Measurements from ENCODE around the gene ACD.

ACD gene

DNA sequence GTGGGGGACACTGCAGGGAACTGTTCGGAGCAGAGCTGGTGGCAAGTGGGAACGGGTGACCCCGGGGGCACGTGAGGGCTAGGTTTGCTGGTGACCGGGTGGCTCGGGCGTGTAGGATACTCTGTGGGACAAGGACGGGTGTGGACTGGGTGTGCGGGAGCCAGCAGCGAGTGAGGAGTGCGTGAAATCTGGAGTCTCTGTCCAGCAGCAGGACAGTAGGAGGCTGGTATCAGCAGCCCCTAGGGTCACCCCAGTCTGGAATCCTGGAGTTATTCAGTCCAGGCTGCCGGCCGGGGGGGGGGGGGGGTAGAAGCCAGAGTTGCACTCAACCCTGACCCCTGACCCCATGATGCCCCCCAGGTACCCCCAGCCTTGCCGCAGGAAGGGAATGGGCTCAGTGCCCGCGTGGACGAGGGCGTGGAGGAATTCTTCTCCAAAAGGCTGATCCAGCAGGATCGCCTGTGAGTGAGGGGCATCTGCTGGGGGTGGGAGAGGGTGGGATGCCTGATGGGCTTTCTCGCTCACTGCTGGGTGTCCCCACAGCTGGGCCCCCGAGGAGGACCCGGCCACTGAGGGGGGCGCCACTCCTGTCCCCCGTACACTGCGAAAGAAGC lies 6.2 kb downstream of the ACD start:
- H3K4me3 ChIP-seq (ENCODE audit: insufficient read depth, low read depth, low read length) = peak overlapping the region; percentile 30
- H3K27me3 ChIP-seq (ENCODE audit: control insufficient read depth, insufficient read depth, low read length, poor library complexity, severe bottlenecking) = peaks cover 32% of the 10 kb centered on the region
- no peaks in the 10 kb centered on the region for H3K36me3 ChIP-seq (ENCODE audit: control insufficient read depth, insufficient read depth, low read length)
- H3K4me1 ChIP-seq (ENCODE audit: control insufficient read depth, insufficient read depth, low read length) = peaks cover 3% of the 10 kb centered on the region
- WGBS, 2 experiments = 61 to 63% methylated on average over 25 of the region's 25 CpGs
- no peak overlapping the region for H3K27ac ChIP-seq (ENCODE audit: insufficient read depth, low read depth, low read length, poor library complexity, severe bottlenecking)
- H3K9me3 ChIP-seq (ENCODE audit: control insufficient read depth, low read length) = no peaks in the 10 kb centered on the region

DNA sequence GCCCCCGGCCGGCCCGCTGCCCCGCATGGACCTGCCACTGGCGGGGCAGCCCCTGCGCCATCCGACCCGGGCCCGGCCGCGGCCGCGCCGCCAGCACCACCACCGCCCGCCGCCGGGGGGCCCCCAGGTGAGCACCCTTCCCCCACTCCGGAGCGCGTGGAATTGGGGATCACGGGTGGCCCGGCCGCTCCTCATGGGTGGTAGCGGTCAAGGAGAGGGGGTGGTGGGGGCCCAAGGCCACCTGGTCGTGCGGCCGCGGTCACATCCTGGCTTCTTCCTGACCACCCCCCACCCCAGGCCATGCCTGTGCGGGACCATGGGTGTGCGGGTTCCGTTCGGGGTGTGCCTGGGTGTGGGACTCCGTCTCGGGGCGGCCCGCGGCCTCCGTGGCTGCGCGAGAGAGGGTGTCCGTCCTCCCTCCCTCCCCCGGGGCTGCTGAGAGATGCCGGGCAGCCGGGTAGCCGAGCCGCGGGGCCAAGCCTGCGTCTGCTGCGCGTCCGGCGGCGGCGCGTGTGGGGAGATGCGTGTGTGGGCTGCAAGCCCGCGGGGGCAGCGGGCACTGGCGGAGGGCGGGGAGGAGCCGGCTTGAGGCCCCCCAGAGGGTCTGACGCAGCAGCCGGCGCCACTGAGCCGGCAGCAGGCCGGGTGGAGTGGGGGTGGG lies 6.8 kb downstream of the ACD start:
- H3K4me3 ChIP-seq (ENCODE audit: insufficient read depth, low read depth, low read length) = peak overlapping the region; percentile 30
- H3K27me3 ChIP-seq (ENCODE audit: control insufficient read depth, insufficient read depth, low read length, poor library complexity, severe bottlenecking) = peaks cover 32% of the 10 kb centered on the region
- no peaks in the 10 kb centered on the region for H3K36me3 ChIP-seq (ENCODE audit: control insufficient read depth, insufficient read depth, low read length)
- H3K9me3 ChIP-seq (ENCODE audit: control insufficient read depth, low read length) = no peaks in the 10 kb centered on the region
- H3K27ac ChIP-seq (ENCODE audit: insufficient read depth, low read depth, low read length, poor library complexity, severe bottlenecking) = no peak overlapping the region
- no peaks in the 10 kb centered on the region for H3K4me1 ChIP-seq (ENCODE audit: control insufficient read depth, insufficient read depth, low read length)
- 2 to 3% methylated on average over 68 of the region's 68 CpGs for WGBS, 2 experiments

DNA sequence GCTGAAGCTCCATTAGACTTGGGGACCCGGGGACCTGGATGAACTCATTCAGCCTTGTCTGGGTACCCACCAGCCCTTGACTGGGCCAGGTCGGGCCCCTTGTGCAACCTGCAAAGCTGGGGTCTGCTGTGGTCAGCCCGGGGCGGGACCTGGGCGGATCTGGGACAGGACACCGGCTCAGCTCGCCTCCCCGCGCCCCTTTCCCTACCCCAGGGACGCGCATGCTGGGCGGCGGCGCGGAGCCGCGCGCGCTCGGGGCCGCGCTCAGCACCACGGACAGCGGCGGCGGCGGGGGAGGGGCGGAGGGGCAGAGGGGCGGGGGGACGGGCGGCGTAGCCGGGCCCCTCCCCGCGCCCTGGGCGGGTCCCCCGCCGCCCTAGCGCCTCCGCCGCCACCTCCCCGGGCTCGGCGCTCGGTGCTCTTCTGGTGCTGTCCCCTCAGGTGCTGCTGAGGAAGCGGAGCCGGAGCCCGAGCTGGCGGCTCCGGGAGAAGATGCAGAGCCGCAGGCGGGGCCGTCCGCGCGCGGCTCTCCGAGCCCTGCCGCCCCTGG lies 7.4 kb downstream of the ACD start:
- no peak overlapping the region for H3K27ac ChIP-seq (ENCODE audit: insufficient read depth, low read depth, low read length, poor library complexity, severe bottlenecking)
- peak overlapping the region; percentile 30 for H3K4me3 ChIP-seq (ENCODE audit: insufficient read depth, low read depth, low read length)
- no peaks in the 10 kb centered on the region for H3K36me3 ChIP-seq (ENCODE audit: control insufficient read depth, insufficient read depth, low read length)
- H3K9me3 ChIP-seq (ENCODE audit: control insufficient read depth, low read length) = no peaks in the 10 kb centered on the region
- 3% methylated on average over 59 of the region's 59 CpGs for WGBS, 2 experiments
- H3K4me1 ChIP-seq (ENCODE audit: control insufficient read depth, insufficient read depth, low read length) = no peaks in the 10 kb centered on the region
- H3K27me3 ChIP-seq (ENCODE audit: control insufficient read depth, insufficient read depth, low read length, poor library complexity, severe bottlenecking) = peaks cover 32% of the 10 kb centered on the region

DNA sequence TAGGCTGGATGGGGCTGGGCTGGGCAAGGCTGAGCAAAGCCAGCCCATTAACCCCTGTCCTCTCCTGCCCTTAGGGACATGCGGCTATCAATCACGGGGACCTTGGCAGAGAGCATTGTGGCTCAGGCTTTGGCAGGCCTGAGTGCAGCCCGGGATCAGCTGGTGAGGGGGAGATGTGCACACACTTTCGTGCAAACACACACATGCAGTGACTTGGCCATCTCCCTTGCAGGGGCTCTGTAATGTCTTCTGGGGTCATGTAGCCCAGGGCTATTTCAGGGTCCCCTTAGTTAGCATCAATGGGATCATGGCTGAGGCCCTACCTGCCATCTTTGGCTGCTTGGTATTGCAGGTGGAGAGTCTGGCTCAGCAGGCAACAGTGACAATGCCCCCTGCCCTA lies 8.2 kb downstream of the ACD start:
- Histone ChIP-seq H3K9me3 (ENCODE audit: control insufficient read depth, low read length) (no peaks in the 10 kb centered on the region), H3K4me3 (ENCODE audit: insufficient read depth, low read depth, low read length) (no peak overlapping the region), H3K4me1 (ENCODE audit: control insufficient read depth, insufficient read depth, low read length) (no peaks in the 10 kb centered on the region), H3K36me3 (ENCODE audit: control insufficient read depth, insufficient read depth, low read length) (no peaks in the 10 kb centered on the region), H3K27me3 (ENCODE audit: control insufficient read depth, insufficient read depth, low read length, poor library complexity, severe bottlenecking) (peaks cover 32% of the 10 kb centered on the region), H3K27ac (ENCODE audit: insufficient read depth, low read depth, low read length, poor library complexity, severe bottlenecking) (no peak overlapping the region)
- 91 to 92% methylated on average over 4 of the region's 4 CpGs for WGBS, 2 experiments

DNA sequence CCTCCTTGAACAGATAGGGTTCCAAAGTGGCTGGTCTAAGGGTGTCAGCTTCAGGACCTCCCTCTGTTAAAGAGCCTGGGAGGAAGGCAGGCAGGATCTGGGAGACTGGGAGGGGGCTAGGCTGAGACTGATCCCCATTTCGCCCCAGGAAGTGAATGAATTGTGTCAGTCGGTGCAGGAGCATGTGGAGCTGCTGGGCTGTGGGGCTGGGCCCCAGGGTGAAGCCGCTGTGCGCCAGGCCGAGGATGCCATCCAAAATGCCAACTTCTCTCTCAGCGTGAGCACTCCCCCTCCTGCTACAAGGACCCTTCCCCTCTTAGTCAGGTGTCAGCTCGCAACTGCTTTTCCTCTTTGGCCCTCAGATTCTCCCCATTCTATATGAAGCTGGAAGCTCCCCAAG lies 9.0 kb downstream of the ACD start:
- no peak overlapping the region for H3K4me3 ChIP-seq (ENCODE audit: insufficient read depth, low read depth, low read length)
- H3K27me3 ChIP-seq (ENCODE audit: control insufficient read depth, insufficient read depth, low read length, poor library complexity, severe bottlenecking) = peaks cover 32% of the 10 kb centered on the region
- no peak overlapping the region for H3K27ac ChIP-seq (ENCODE audit: insufficient read depth, low read depth, low read length, poor library complexity, severe bottlenecking)
- 93 to 95% methylated on average over 7 of the region's 7 CpGs for WGBS, 2 experiments
- no peaks in the 10 kb centered on the region for H3K9me3 ChIP-seq (ENCODE audit: control insufficient read depth, low read length)
- H3K4me1 ChIP-seq (ENCODE audit: control insufficient read depth, insufficient read depth, low read length) = no peaks in the 10 kb centered on the region
- no peaks in the 10 kb centered on the region for H3K36me3 ChIP-seq (ENCODE audit: control insufficient read depth, insufficient read depth, low read length)

DNA sequence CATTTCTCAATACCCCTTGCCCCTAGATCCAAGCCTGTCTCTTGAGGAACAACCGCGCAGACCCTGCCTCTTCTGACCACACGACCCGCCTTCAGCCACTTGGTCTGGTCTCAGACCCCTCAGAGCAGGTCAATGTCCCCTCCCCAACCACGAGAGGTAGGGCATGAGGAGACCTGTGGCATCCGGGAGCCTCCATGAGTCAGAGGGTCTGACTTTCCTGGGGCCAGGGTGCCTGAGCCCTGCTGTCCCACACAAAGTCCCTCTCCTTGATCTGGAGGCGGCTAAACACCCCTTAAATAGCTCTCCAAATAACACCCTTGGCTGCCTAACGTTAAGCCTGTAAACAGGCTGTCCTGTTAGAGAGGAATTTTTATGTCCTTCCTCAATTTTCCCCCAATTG lies 10.0 kb downstream of the ACD start:
- Histone ChIP-seq H3K27me3 (ENCODE audit: control insufficient read depth, insufficient read depth, low read length, poor library complexity, severe bottlenecking) (peaks cover 38% of the 10 kb centered on the region), H3K27ac (ENCODE audit: insufficient read depth, low read depth, low read length, poor library complexity, severe bottlenecking) (no peak overlapping the region), H3K4me1 (ENCODE audit: control insufficient read depth, insufficient read depth, low read length) (no peaks in the 10 kb centered on the region), H3K9me3 (ENCODE audit: control insufficient read depth, low read length) (no peaks in the 10 kb centered on the region), H3K4me3 (ENCODE audit: insufficient read depth, low read depth, low read length) (no peak overlapping the region), H3K36me3 (ENCODE audit: control insufficient read depth, insufficient read depth, low read length) (no peaks in the 10 kb centered on the region)
- 91 to 92% methylated on average over 8 of the region's 8 CpGs for WGBS, 2 experiments

DNA sequence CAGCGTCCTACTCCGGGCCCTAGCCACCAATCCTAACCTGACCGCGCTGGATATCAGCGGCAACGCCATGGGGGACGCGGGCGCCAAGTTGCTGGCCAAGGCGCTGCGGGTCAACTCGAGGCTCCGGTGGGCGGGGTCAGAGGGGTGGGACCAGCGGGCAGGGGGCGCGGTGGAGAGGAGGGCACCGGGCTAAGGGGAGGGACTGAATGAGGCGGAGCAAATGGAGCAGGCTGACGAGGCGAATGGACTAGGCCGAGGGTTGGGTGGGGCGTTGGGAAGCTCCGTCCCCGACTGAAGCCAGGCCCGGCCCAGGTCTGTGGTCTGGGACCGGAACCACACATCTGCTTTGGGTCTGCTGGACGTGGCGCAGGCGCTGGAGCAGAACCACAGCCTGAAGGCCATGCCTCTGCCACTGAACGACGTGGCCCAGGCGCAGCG lies 10.5 kb downstream of the ACD start:
- Histone ChIP-seq H3K27me3 (ENCODE audit: control insufficient read depth, insufficient read depth, low read length, poor library complexity, severe bottlenecking) (peaks cover 39% of the 10 kb centered on the region), H3K4me1 (ENCODE audit: control insufficient read depth, insufficient read depth, low read length) (no peaks in the 10 kb centered on the region), H3K36me3 (ENCODE audit: control insufficient read depth, insufficient read depth, low read length) (no peaks in the 10 kb centered on the region), H3K4me3 (ENCODE audit: insufficient read depth, low read depth, low read length) (no peak overlapping the region), H3K9me3 (ENCODE audit: control insufficient read depth, low read length) (no peaks in the 10 kb centered on the region), H3K27ac (ENCODE audit: insufficient read depth, low read depth, low read length, poor library complexity, severe bottlenecking) (no peak overlapping the region)
- WGBS, 2 experiments = 79% methylated on average over 34 of the region's 34 CpGs

DNA sequence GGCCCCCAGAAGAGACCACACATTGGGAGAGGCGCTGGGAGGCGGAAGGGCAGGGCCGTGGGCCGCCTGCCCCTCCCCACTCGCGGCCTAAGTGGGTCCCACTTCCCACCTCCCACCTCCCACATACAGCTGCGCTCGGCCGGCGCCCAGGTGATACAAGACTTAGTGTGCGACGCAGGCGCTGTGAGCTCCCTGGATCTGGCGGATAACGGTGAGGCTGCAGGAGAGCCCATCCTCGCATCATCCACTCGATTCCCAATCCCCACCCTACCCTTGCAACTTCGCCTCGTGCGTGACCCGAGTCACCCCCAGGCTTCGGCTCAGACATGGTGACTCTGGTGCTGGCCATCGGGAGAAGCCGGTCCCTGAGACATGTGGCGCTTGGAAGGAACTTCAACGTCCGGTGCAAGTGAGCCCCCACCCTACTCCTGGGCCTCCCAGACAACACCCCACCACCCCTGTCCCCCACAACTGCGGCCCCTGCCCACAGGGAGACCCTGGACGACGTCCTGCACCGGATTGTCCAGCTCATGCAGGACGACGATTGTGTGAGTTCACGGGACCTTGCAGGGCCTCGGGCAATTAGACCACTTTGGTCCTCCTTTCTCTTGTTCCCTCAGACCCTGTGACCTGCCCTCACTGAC lies 11.2 kb downstream of the ACD start:
- Histone ChIP-seq H3K27me3 (ENCODE audit: control insufficient read depth, insufficient read depth, low read length, poor library complexity, severe bottlenecking) (peaks cover 39% of the 10 kb centered on the region), H3K9me3 (ENCODE audit: control insufficient read depth, low read length) (no peaks in the 10 kb centered on the region), H3K27ac (ENCODE audit: insufficient read depth, low read depth, low read length, poor library complexity, severe bottlenecking) (no peak overlapping the region), H3K4me1 (ENCODE audit: control insufficient read depth, insufficient read depth, low read length) (no peaks in the 10 kb centered on the region), H3K4me3 (ENCODE audit: insufficient read depth, low read depth, low read length) (no peak overlapping the region), H3K36me3 (ENCODE audit: control insufficient read depth, insufficient read depth, low read length) (no peaks in the 10 kb centered on the region)
- WGBS, 2 experiments = 92 to 93% methylated on average over 35 of the region's 35 CpGs

DNA sequence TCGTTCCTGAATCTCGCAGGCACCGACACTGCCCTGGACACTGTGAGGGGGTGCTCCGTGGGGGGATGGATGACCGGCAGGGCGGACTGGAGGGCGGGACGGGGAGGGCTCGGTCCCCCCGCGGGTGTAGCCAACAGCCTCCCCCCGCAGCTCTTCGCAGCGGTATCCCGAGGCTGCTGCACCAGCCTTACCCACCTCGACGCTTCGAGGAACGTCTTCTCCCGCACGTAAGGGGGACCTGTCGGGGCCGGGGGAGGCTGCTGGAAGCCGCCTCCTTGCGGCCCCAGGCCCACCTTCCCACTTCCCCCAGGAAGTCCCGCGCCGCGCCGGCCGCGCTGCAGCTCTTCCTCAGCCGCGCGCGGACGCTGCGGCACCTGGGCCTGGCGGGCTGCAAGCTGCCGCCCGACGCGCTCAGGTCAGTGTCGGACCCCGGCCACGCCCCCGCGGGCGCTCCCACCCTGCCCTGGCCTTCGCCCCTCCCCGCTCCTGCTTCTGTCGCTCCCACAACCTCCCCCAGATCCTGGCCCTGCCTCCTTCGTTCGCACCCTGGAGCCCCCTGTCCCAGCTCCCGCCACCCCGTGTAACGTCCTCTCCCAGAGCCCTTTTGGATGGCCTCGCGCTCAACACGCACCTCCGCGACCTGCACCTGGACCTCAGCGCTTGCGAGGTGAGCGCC lies 11.8 kb downstream of the ACD start:
- Histone ChIP-seq H3K4me3 (ENCODE audit: insufficient read depth, low read depth, low read length) (no peak overlapping the region), H3K27me3 (ENCODE audit: control insufficient read depth, insufficient read depth, low read length, poor library complexity, severe bottlenecking) (peaks cover 35% of the 10 kb centered on the region), H3K4me1 (ENCODE audit: control insufficient read depth, insufficient read depth, low read length) (no peaks in the 10 kb centered on the region), H3K36me3 (ENCODE audit: control insufficient read depth, insufficient read depth, low read length) (no peaks in the 10 kb centered on the region), H3K27ac (ENCODE audit: insufficient read depth, low read depth, low read length, poor library complexity, severe bottlenecking) (no peak overlapping the region), H3K9me3 (ENCODE audit: control insufficient read depth, low read length) (no peaks in the 10 kb centered on the region)
- WGBS, 2 experiments = 91 to 92% methylated on average over 65 of the region's 65 CpGs

DNA sequence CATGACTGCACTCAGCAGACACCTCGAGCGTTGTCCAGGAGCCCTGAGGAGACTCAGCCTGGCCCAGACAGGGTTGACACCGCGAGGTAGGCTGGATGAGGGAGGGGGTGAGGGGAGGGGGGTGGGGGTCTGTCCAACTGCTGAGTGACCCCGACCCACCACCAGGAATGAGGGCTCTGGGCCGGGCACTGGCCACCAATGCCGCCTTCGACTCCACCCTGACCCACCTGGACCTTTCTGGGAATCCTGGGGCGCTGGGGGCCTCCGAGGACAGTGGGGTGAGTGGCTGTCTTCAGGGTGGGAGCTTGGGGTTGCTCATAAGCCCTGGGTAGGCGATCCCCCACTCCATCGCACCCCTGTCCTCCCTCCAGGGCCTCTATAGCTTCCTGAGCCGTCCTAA lies 12.4 kb downstream of the ACD start:
- Histone ChIP-seq H3K4me3 (ENCODE audit: insufficient read depth, low read depth, low read length) (no peak overlapping the region), H3K4me1 (ENCODE audit: control insufficient read depth, insufficient read depth, low read length) (no peaks in the 10 kb centered on the region), H3K36me3 (ENCODE audit: control insufficient read depth, insufficient read depth, low read length) (no peaks in the 10 kb centered on the region), H3K9me3 (ENCODE audit: control insufficient read depth, low read length) (no peaks in the 10 kb centered on the region), H3K27ac (ENCODE audit: insufficient read depth, low read depth, low read length, poor library complexity, severe bottlenecking) (no peak overlapping the region), H3K27me3 (ENCODE audit: control insufficient read depth, insufficient read depth, low read length, poor library complexity, severe bottlenecking) (peaks cover 30% of the 10 kb centered on the region)
- 94 to 95% methylated on average over 11 to 13 of the region's 13 CpGs for WGBS, 2 experiments

Measured in ectodermal cell (in vitro differentiated cells).